SK-N-SH treated with all-trans-retinoic acid at 6 μM for 48 hours (cell line): Measurements from ENCODE around the gene MKRN2OS.

Experiments
- BACH2 ChIP-seq: fragments of 250-450 bp; sonication (Bioruptor Pico); IDR thresholded peaks from 2 replicates; pipeline ENCODE4 v1.9.0; 2021; ENCODE audit warnings: mild to moderate bottlenecking, borderline replicate concordance
- SNAI2 ChIP-seq: fragments of 250-450 bp; sonication (Bioruptor Pico); IDR thresholded peaks from 2 replicates; pipeline ENCODE4 v1.5.0; 2020; ENCODE audit warnings: mild to moderate bottlenecking, moderate library complexity
- TCF4 ChIP-seq: fragments of 250-450 bp; sonication (Bioruptor Pico); IDR thresholded peaks from 2 replicates; pipeline ENCODE4 v1.8.0; 2021; ENCODE audit warnings: mild to moderate bottlenecking, moderate library complexity, borderline replicate concordance
- ZFP3 ChIP-seq: fragments of 250-450 bp; sonication (Bioruptor Pico); IDR thresholded peaks from 2 replicates; pipeline ENCODE4 v1.5.0; 2020; ENCODE audit warnings: mild to moderate bottlenecking, moderate library complexity
- ZFP30 ChIP-seq: fragments of 450-650 bp; formaldehyde crosslinking; IDR thresholded peaks from 2 replicates; pipeline ENCODE4 v1.5.0; 2022; ENCODE audit warnings: mild to moderate bottlenecking, moderate library complexity
- ZNF8 ChIP-seq: fragments of 450-650 bp; formaldehyde crosslinking; IDR thresholded peaks from 2 replicates; pipeline ENCODE4 v1.5.0; 2020; ENCODE audit warnings: mild to moderate bottlenecking, moderate library complexity
- TF ChIP-seq, protein P1 (sequence below): fragments of 250-450 bp; sonication (Bioruptor Pico); IDR thresholded peaks from 2 replicates; pipeline ENCODE4 v1.5.1; 2020; ENCODE audit warnings: low read depth, mild to moderate bottlenecking, moderate library complexity
- TF ChIP-seq, protein P2 (sequence below): fragments of 250-450 bp; sonication (Bioruptor Pico); IDR thresholded peaks from 2 replicates; pipeline ENCODE4 v1.5.0; 2020; ENCODE audit warnings: mild to moderate bottlenecking, moderate library complexity
- TF ChIP-seq, protein P3 (sequence below): fragments of 250-450 bp; sonication (Bioruptor Pico); IDR thresholded peaks from 2 replicates; pipeline ENCODE4 v1.8.0; 2020; ENCODE audit warnings: mild to moderate bottlenecking, moderate library complexity, borderline replicate concordance

DNA sequence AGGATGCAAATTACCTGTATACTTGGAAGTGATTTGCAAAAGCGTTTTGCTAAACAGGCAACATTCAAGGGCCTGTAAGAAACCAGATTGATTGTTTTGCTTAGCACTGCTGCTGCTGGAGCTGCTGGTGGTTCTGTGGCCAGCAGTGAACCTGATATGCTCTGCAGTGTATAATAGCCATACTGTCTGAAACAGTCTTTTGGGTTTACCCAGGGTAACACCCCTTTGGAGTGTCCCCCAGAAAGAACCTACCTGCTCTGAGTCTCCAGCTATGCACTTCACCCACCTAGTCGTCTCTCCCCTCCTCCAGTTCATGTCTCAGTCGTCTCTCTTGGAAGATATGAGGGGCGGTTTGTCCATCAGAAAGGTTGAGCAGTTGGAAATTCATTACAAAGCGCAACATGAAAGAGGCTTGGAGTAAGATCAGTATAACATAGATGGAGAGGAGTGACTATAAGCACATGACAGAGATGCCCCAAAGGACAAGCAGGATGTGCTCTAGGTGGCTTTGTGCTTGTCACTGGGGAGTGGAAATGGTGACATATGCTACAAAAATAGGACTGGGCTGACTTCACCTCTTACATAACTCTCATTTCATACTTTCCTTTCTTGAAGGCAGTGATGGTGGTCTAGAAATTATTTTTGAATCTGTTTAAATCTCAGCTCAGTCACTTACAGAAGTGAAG, 15.3 kb upstream of the MKRN2OS start:
- TF ChIP-seq BACH2 (no peak), ZFP30 (no peak), TCF4 (CRISPR knock-in tag) (no peak), ZNF8 (no peak), SNAI2 (CRISPR knock-in tag) (no peak), ZFP3 (CRISPR knock-in tag) (no peak)
- TF ChIP-seq, protein P1, sequence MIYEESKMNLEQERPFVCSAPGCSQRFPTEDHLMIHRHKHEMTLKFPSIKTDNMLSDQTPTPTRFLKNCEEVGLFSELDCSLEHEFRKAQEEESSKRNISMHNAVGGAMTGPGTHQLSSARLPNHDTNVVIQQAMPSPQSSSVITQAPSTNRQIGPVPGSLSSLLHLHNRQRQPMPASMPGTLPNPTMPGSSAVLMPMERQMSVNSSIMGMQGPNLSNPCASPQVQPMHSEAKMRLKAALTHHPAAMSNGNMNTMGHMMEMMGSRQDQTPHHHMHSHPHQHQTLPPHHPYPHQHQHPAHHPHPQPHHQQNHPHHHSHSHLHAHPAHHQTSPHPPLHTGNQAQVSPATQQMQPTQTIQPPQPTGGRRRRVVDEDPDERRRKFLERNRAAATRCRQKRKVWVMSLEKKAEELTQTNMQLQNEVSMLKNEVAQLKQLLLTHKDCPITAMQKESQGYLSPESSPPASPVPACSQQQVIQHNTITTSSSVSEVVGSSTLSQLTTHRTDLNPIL (CRISPR knock-in tag), result no peak
- TF ChIP-seq, protein P2, sequence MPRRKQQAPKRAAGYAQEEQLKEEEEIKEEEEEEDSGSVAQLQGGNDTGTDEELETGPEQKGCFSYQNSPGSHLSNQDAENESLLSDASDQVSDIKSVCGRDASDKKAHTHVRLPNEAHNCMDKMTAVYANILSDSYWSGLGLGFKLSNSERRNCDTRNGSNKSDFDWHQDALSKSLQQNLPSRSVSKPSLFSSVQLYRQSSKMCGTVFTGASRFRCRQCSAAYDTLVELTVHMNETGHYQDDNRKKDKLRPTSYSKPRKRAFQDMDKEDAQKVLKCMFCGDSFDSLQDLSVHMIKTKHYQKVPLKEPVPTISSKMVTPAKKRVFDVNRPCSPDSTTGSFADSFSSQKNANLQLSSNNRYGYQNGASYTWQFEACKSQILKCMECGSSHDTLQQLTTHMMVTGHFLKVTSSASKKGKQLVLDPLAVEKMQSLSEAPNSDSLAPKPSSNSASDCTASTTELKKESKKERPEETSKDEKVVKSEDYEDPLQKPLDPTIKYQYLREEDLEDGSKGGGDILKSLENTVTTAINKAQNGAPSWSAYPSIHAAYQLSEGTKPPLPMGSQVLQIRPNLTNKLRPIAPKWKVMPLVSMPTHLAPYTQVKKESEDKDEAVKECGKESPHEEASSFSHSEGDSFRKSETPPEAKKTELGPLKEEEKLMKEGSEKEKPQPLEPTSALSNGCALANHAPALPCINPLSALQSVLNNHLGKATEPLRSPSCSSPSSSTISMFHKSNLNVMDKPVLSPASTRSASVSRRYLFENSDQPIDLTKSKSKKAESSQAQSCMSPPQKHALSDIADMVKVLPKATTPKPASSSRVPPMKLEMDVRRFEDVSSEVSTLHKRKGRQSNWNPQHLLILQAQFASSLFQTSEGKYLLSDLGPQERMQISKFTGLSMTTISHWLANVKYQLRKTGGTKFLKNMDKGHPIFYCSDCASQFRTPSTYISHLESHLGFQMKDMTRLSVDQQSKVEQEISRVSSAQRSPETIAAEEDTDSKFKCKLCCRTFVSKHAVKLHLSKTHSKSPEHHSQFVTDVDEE (CRISPR knock-in tag), result no peak
- TF ChIP-seq, protein P3, sequence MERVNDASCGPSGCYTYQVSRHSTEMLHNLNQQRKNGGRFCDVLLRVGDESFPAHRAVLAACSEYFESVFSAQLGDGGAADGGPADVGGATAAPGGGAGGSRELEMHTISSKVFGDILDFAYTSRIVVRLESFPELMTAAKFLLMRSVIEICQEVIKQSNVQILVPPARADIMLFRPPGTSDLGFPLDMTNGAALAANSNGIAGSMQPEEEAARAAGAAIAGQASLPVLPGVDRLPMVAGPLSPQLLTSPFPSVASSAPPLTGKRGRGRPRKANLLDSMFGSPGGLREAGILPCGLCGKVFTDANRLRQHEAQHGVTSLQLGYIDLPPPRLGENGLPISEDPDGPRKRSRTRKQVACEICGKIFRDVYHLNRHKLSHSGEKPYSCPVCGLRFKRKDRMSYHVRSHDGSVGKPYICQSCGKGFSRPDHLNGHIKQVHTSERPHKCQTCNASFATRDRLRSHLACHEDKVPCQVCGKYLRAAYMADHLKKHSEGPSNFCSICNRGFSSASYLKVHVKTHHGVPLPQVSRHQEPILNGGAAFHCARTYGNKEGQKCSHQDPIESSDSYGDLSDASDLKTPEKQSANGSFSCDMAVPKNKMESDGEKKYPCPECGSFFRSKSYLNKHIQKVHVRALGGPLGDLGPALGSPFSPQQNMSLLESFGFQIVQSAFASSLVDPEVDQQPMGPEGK (CRISPR knock-in tag), result no peak
